GM12878 (cell line): ENCODE measurements around the gene HOXD12. TPM values are rescaled to one million over a fixed set of nuclear protein-coding genes. Genes with fewer than 3 reads are reported as not detected.

ENCODE experiments used
- ATF7 ChIP-seq: fragments of 450-650 bp; IDR thresholded peaks from 2 replicates; pipeline ENCODE4 v1.6.1; 2016; ENCODE audit warnings: low read depth, mild to moderate bottlenecking
- CHD2 ChIP-seq: IDR thresholded peaks from 2 replicates; pipeline ENCODE4 v1.6.1; 2011; ENCODE audit warnings: low read depth, low read length, improper control_type of control experiment, borderline replicate concordance
- ETV6 ChIP-seq, 2 experiments: fragments of 450-650 bp in 1 of 2; IDR thresholded peaks in 1 of 2; conservative IDR thresholded peaks in 1 of 2; 2 replicates each; pipeline ENCODE4 v1.6.1; 2014; ENCODE audit warnings: antibody characterized with exemption in 1 of 2, borderline replicate concordance in 1 of 2, low read depth in 1 of 2, mild to moderate bottlenecking in 1 of 2, moderate library complexity in 1 of 2
- POLR2A ChIP-seq: IDR thresholded peaks from 2 replicates; pipeline ENCODE4 v1.6.1; 2011; ENCODE audit warnings: low read depth, mild to moderate bottlenecking, low read length
- SMC3 ChIP-seq: IDR thresholded peaks from 2 replicates; pipeline ENCODE4 v1.6.1; 2011; ENCODE audit warnings: low read length, improper control_type of control experiment, borderline replicate concordance
- SUZ12 ChIP-seq: fragments of 200-600 bp; sonication (generic); IDR thresholded peaks from one replicate; pipeline ENCODE4 v1.6.1; 2018; ENCODE audit warnings: antibody characterized with exemption, mild to moderate bottlenecking; ENCODE audit not compliant: unreplicated experiment
- TCF12 ChIP-seq: IDR thresholded peaks from 2 replicates; pipeline ENCODE4 v1.6.1; 2011; ENCODE audit warnings: low read depth, mild to moderate bottlenecking, low read length
- polyA plus RNA-seq, 11 experiments: library from polyadenylated mRNA; depleted of rRNA in 4 of 11; unstranded in 6 of 11; stranded (reverse) in 5 of 11; fragments of >200 nt; fragmentation: Nextera tagmentation in 4 of 11; fragmentation: Illumina TruSeq in 1 of 11; extraction: Ambion mirVana in 4 of 11; extraction: Trizol in 1 of 11; gene quantifications; 1 replicate in 1 of 11; 2 replicates in 10 of 11; pipeline versions ENCODE4 v1.2.1 to v1.2.3, GENCODE V29; 2011 to 2016; ENCODE audit warnings: inconsistent platforms in 2 of 11, missing spikeins in 2 of 11, low read depth in 1 of 11
- total RNA-seq, 4 experiments: library from RNA; depleted of rRNA in 3 of 4; stranded (reverse); fragments of >200 nt in 3 of 4; fragmentation: Illumina TruSeq in 1 of 4; extraction: Trizol in 1 of 4; gene quantifications; 2 replicates each; pipeline versions ENCODE4 v1.2.1 to v1.2.3, GENCODE V29; 2013 to 2021
- TF ChIP-seq, protein P1 (sequence below): fragments of 450-650 bp; conservative IDR thresholded peaks from 2 replicates; pipeline ENCODE4 v1.6.1; 2017; ENCODE audit warnings: mild to moderate bottlenecking, moderate library complexity
- TF ChIP-seq, protein P2 (sequence below): fragments of 450-650 bp; IDR thresholded peaks from 2 replicates; pipeline ENCODE4 v1.6.1; 2016; ENCODE audit warnings: mild to moderate bottlenecking
- TF ChIP-seq, protein P3 (sequence below): fragments of 450-650 bp; IDR thresholded peaks from 2 replicates; pipeline ENCODE4 v1.6.1; 2016; ENCODE audit warnings: mild to moderate bottlenecking, moderate library complexity, borderline replicate concordance

HOXD12 gene
- total and polyA plus RNA-seq, 10 of the 15 experiments (the other 5 are each of a cell fraction or from before 2014, with no cell fraction given): not detected

DNA sequence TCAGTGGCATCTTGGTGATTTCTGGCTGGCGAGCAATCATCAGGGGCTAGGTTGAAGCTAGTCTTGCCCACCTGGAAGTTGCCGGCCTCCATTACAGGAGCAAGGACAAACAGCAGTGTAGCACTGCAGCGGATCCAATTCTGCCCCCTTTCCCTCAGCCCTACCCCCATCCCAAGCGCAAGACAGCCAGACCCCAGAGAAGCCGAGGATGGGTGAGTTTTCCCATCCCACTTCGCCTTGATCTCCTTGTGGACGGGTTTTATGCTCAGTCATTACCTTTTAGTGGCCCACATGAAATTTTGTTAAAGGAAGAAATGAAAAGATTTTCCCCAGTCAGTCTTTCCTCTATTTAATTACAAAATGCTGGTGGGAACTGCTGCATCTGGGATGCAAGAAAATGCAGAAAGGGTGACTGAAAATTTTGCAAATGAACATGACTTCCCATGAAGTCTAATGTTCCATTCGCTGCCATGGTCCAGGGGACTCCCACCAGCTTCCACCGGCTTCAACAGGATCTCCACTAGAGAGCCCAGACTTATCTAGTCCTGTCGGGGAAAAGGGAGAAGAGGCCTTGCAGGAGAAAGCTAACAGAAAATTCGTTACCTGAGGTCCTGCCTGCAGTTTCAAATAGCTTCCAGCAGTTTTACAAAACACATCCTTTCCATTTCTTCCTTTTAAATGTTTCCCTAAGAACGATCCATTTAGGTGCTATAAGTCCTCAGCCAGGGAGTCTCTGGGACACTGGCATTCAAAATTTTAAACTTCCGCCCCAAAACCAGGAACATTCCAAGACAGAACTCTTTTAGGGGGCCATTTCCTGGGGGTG lies 21.0 kb downstream of the HOXD12 start (continued):
- TF ChIP-seq, protein P1, sequence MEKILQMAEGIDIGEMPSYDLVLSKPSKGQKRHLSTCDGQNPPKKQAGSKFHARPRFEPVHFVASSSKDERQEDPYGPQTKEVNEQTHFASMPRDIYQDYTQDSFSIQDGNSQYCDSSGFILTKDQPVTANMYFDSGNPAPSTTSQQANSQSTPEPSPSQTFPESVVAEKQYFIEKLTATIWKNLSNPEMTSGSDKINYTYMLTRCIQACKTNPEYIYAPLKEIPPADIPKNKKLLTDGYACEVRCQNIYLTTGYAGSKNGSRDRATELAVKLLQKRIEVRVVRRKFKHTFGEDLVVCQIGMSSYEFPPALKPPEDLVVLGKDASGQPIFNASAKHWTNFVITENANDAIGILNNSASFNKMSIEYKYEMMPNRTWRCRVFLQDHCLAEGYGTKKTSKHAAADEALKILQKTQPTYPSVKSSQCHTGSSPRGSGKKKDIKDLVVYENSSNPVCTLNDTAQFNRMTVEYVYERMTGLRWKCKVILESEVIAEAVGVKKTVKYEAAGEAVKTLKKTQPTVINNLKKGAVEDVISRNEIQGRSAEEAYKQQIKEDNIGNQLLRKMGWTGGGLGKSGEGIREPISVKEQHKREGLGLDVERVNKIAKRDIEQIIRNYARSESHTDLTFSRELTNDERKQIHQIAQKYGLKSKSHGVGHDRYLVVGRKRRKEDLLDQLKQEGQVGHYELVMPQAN: no peak
- TF ChIP-seq CHD2 (no peak), SMC3 (no peak), ETV6 (conservative IDR thresholded peaks at IDR 0.05 in 1 of 2, IDR thresholded peaks at IDR 0.05 in 1 of 2; ENCODE audit: borderline replicate concordance in 1 of 2, low read depth in 1 of 2) (no peak), ATF7 (no peak), TCF12 (no peak), SUZ12 (no peak), POLR2A (no peak)
- TF ChIP-seq, protein P2, sequence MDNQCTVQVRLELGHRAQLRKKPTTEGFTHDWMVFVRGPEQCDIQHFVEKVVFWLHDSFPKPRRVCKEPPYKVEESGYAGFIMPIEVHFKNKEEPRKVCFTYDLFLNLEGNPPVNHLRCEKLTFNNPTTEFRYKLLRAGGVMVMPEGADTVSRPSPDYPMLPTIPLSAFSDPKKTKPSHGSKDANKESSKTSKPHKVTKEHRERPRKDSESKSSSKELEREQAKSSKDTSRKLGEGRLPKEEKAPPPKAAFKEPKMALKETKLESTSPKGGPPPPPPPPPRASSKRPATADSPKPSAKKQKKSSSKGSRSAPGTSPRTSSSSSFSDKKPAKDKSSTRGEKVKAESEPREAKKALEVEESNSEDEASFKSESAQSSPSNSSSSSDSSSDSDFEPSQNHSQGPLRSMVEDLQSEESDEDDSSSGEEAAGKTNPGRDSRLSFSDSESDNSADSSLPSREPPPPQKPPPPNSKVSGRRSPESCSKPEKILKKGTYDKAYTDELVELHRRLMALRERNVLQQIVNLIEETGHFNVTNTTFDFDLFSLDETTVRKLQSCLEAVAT: no peak
- TF ChIP-seq, protein P3, sequence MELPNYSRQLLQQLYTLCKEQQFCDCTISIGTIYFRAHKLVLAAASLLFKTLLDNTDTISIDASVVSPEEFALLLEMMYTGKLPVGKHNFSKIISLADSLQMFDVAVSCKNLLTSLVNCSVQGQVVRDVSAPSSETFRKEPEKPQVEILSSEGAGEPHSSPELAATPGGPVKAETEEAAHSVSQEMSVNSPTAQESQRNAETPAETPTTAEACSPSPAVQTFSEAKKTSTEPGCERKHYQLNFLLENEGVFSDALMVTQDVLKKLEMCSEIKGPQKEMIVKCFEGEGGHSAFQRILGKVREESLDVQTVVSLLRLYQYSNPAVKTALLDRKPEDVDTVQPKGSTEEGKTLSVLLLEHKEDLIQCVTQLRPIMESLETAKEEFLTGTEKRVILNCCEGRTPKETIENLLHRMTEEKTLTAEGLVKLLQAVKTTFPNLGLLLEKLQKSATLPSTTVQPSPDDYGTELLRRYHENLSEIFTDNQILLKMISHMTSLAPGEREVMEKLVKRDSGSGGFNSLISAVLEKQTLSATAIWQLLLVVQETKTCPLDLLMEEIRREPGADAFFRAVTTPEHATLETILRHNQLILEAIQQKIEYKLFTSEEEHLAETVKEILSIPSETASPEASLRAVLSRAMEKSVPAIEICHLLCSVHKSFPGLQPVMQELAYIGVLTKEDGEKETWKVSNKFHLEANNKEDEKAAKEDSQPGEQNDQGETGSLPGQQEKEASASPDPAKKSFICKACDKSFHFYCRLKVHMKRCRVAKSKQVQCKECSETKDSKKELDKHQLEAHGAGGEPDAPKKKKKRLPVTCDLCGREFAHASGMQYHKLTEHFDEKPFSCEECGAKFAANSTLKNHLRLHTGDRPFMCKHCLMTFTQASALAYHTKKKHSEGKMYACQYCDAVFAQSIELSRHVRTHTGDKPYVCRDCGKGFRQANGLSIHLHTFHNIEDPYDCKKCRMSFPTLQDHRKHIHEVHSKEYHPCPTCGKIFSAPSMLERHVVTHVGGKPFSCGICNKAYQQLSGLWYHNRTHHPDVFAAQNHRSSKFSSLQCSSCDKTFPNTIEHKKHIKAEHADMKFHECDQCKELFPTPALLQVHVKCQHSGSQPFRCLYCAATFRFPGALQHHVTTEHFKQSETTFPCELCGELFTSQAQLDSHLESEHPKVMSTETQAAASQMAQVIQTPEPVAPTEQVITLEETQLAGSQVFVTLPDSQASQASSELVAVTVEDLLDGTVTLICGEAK: no peak
- TF ChIP-seq, all 136 proteins: peak for 0
